ENCODE measurements around the gene WWC2. TPM values are rescaled to one million over a fixed set of nuclear protein-coding genes. Genes with fewer than 3 reads are reported as not detected.
A peak's percentile ranks its signal among the peaks of the same experiment; 100 is the strongest.

Gene WWC2
- total and polyA plus RNA-seq, 2 experiments from 2014 or later: 50.5 to 74.2 TPM

DNA sequence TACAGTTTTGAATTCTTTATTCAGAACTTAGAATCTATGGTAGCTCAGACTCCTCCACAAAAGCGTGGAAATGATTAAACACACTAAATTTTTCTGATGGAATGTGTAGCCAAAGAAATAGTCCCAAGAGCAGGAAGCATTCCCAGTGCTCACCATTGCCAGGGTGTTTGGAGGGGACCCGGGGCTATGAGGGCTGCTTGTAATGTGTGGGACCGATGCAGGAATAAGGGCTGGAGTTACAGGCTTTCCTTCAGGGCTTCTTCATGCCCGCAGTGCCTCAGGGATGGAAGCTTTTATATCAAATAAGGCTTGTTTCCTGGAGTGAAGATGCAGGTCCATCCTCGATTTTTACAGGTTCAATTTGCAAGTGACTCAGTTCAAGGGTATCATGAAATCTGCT is 25.8 kb downstream of the WWC2 start:
- Histone ChIP-seq H3K79me2 (replicated peaks; ENCODE audit: insufficient read depth) (peaks cover 100% of the 10 kb centered on the region), H3K27ac (ENCODE audit: low read depth) (0 out of 2 replicates have a peak overlapping the region, but pooled peaks have one; percentile 64), H3K4me1 (ENCODE audit: insufficient read depth) (peaks cover 35% of the 10 kb centered on the region), H3K9me2 (ENCODE audit: insufficient read depth) (no peaks in the 10 kb centered on the region), H2AFZ (no peak overlapping the region), H3K27me3 (ENCODE audit: insufficient read depth) (no peaks in the 10 kb centered on the region), H3K4me3 (no peak overlapping the region), H4K20me1 (replicated peaks; ENCODE audit: insufficient read depth) (peaks cover 35% of the 10 kb centered on the region), H3F3A (replicated peaks; ENCODE audit: low read depth) (no peaks in the 10 kb centered on the region), H3K36me3 (ENCODE audit: insufficient read depth) (no peaks in the 10 kb centered on the region), H3K4me2 (no peak overlapping the region)
- Mint-ChIP-seq H3K9me3 (no peaks in the 10 kb centered on the region), H3K4me3 (no peak overlapping the region), H3K27me3 (ENCODE audit: insufficient read depth, low read depth, poor library complexity) (peaks cover 10% of the 10 kb centered on the region), H3K4me1 (peaks cover 44% of the 10 kb centered on the region), H3K27ac (peak overlapping the region; percentile 58; the same call in 1 of the 2 replicates), H3K36me3 (ENCODE audit: low read depth) (0 out of 3 replicates have a peak, but pooled peaks cover 3% of the 10 kb centered on the region)
- TF ChIP-seq JUNB (IDR thresholded peaks at IDR 0.05; ENCODE audit: unreplicated experiment) (no peak), POLR2AphosphoS5 (IDR thresholded peaks at IDR 0.05; ENCODE audit: low read depth) (no peak), REST (IDR thresholded peaks at IDR 0.05; ENCODE audit: unreplicated experiment) (no peak), CTCF (conservative IDR thresholded peaks at IDR 0.05; ENCODE audit: low read depth in 2 of 2) (no peak), EZH2phosphoT487 (IDR thresholded peaks at IDR 0.05; ENCODE audit: unreplicated experiment) (no peak), ZNF114 (CRISPR knock-in tag; IDR thresholded peaks at IDR 0.05) (no peak), STAT1 (IDR thresholded peaks at IDR 0.05; ENCODE audit: unreplicated experiment) (no peak), NANOG (IDR thresholded peaks at IDR 0.05; ENCODE audit: borderline replicate concordance) (no peak), ZNF331 (CRISPR knock-in tag; IDR thresholded peaks at IDR 0.05; ENCODE audit: low read depth) (no peak), EZH2 (IDR thresholded peaks at IDR 0.05; ENCODE audit: low read depth, unreplicated experiment) (no peak), CREB1 (CRISPR knock-in tag; IDR thresholded peaks at IDR 0.05; ENCODE audit: low read depth) (no peak)
- TF ChIP-seq, protein P1, sequence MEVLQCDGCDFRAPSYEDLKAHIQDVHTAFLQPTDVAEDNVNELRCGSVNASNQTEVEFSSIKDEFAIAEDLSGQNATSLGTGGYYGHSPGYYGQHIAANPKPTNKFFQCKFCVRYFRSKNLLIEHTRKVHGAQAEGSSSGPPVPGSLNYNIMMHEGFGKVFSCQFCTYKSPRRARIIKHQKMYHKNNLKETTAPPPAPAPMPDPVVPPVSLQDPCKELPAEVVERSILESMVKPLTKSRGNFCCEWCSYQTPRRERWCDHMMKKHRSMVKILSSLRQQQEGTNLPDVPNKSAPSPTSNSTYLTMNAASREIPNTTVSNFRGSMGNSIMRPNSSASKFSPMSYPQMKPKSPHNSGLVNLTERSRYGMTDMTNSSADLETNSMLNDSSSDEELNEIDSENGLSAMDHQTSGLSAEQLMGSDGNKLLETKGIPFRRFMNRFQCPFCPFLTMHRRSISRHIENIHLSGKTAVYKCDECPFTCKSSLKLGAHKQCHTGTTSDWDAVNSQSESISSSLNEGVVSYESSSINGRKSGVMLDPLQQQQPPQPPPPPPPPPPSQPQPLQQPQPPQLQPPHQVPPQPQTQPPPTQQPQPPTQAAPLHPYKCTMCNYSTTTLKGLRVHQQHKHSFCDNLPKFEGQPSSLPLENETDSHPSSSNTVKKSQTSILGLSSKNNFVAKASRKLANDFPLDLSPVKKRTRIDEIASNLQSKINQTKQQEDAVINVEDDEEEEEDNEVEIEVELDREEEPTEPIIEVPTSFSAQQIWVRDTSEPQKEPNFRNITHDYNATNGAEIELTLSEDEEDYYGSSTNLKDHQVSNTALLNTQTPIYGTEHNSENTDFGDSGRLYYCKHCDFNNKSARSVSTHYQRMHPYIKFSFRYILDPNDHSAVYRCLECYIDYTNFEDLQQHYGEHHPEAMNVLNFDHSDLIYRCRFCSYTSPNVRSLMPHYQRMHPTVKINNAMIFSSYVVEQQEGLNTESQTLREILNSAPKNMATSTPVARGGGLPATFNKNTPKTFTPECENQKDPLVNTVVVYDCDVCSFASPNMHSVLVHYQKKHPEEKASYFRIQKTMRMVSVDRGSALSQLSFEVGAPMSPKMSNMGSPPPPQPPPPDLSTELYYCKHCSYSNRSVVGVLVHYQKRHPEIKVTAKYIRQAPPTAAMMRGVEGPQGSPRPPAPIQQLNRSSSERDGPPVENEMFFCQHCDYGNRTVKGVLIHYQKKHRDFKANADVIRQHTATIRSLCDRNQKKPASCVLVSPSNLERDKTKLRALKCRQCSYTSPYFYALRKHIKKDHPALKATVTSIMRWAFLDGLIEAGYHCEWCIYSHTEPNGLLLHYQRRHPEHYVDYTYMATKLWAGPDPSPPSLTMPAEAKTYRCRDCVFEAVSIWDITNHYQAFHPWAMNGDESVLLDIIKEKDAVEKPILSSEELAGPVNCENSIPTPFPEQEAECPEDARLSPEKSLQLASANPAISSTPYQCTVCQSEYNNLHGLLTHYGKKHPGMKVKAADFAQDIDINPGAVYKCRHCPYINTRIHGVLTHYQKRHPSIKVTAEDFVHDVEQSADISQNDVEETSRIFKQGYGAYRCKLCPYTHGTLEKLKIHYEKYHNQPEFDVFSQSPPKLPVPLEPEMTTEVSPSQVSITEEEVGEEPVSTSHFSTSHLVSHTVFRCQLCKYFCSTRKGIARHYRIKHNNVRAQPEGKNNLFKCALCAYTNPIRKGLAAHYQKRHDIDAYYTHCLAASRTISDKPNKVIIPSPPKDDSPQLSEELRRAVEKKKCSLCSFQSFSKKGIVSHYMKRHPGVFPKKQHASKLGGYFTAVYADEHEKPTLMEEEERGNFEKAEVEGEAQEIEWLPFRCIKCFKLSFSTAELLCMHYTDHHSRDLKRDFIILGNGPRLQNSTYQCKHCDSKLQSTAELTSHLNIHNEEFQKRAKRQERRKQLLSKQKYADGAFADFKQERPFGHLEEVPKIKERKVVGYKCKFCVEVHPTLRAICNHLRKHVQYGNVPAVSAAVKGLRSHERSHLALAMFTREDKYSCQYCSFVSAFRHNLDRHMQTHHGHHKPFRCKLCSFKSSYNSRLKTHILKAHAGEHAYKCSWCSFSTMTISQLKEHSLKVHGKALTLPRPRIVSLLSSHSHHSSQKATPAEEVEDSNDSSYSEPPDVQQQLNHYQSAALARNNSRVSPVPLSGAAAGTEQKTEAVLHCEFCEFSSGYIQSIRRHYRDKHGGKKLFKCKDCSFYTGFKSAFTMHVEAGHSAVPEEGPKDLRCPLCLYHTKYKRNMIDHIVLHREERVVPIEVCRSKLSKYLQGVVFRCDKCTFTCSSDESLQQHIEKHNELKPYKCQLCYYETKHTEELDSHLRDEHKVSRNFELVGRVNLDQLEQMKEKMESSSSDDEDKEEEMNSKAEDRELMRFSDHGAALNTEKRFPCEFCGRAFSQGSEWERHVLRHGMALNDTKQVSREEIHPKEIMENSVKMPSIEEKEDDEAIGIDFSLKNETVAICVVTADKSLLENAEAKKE (CRISPR knock-in tag; IDR thresholded peaks at IDR 0.05): no peak
- TF ChIP-seq, protein P2, sequence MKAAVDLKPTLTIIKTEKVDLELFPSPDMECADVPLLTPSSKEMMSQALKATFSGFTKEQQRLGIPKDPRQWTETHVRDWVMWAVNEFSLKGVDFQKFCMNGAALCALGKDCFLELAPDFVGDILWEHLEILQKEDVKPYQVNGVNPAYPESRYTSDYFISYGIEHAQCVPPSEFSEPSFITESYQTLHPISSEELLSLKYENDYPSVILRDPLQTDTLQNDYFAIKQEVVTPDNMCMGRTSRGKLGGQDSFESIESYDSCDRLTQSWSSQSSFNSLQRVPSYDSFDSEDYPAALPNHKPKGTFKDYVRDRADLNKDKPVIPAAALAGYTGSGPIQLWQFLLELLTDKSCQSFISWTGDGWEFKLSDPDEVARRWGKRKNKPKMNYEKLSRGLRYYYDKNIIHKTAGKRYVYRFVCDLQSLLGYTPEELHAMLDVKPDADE (IDR thresholded peaks at IDR 0.05): no peak
- DNase-seq (ENCODE audit: low spot score) (no peak), ATAC-seq (peak; percentile 59)
